Spleen (tissue), 7 donors: ENCODE measurements around the gene ZEB1.

Source experiments
- CTCF ChIP-seq, 11 experiments: fragments of 200-600 bp in 7 of 11; fragments of 450-650 bp in 4 of 11; sonication (generic) in 4 of 11; IDR thresholded peaks in 8 of 11; conservative IDR thresholded peaks in 3 of 11; 1 replicate in 7 of 11; 2 replicates in 4 of 11; pipeline versions ENCODE4 v1.4.0 to v1.8.0; 2016 to 2021; ENCODE audit warnings: antibody characterized with exemption in 11 of 11, inconsistent platforms in 4 of 11, mild to moderate bottlenecking in 1 of 11
- POLR2A ChIP-seq, 3 donors: fragments of 450-650 bp; IDR thresholded peaks; one replicate each; pipeline ENCODE4 v1.5.1; 2017; ENCODE audit warnings: antibody characterized with exemption in 3 of 3, mild to moderate bottlenecking in 1 of 3
- POLR2AphosphoS5 ChIP-seq, 3 donors: sonication (generic); formaldehyde crosslinking; IDR thresholded peaks; one replicate each; pipeline ENCODE4 v1.5.1; 2017; ENCODE audit warnings: antibody characterized with exemption in 3 of 3
- donor health status: DM: no; HTN: no; CAD: no; lungs with moderate emphysema.
- donor health status: DM: no; HTN: no; CAD: no.
- donor health status: DM: no; HTN: no; CAD: no.

GRCh38 chr10:31418481-31418880 is 99.5 kb downstream of the ZEB1 start:
- TF ChIP-seq CTCF (IDR thresholded peaks at IDR 0.05 in 8 of 11, conservative IDR thresholded peaks at IDR 0.05 in 3 of 11) = no peak
- TF ChIP-seq POLR2A (IDR thresholded peaks at IDR 0.05) = no peak
- TF ChIP-seq POLR2AphosphoS5 (IDR thresholded peaks at IDR 0.05) = no peak
